Heart right ventricle (tissue), 16 donors: ENCODE results near the gene TLE3. TPM values are rescaled to one million over a fixed set of nuclear protein-coding genes. Genes with fewer than 3 reads are reported as not detected.

Source experiments
- ATAC-seq, 8 donors: fragments of 200-7000 bp; cut with Tn5 transposase; one replicate each; pipeline ENCODE4 v1.9.1; 2020; ENCODE audit warnings: mild to moderate bottlenecking in 8 of 8, moderate library complexity in 8 of 8, moderate number of reproducible peaks in 1 of 8
- DNase-seq, 2 donors: peaks; one replicate each; pipeline ENCODE4 v3.0.0-alpha.2; 2020
- H3K27ac ChIP-seq, 10 donors: fragments of 200-600 bp; sonication (generic) in 2 of 10; one replicate each; pipeline versions ENCODE4 v1.5.0 to v1.8.0; 2020 to 2022; ENCODE audit warnings: mild to moderate bottlenecking in 3 of 10
- H3K27me3 ChIP-seq, 7 donors: fragments of 200-600 bp; one replicate each; pipeline ENCODE4 v1.8.0; 2021 to 2022; ENCODE audit warnings: mild to moderate bottlenecking in 2 of 7
- H3K36me3 ChIP-seq, 9 donors: fragments of 200-600 bp; sonication (generic) in 1 of 9; one replicate each; pipeline versions ENCODE4 v1.5.0 to v1.8.0; 2020 to 2022; ENCODE audit warnings: mild to moderate bottlenecking in 2 of 9
- H3K4me1 ChIP-seq, 9 donors: fragments of 200-600 bp; sonication (generic) in 1 of 9; one replicate each; pipeline versions ENCODE4 v1.5.0 to v1.8.0; 2020 to 2022; ENCODE audit warnings: mild to moderate bottlenecking in 4 of 9
- H3K4me3 ChIP-seq, 10 donors: fragments of 200-600 bp; sonication (generic) in 2 of 10; one replicate each; pipeline versions ENCODE4 v1.5.0 to v1.8.0; 2020 to 2022; ENCODE audit warnings: mild to moderate bottlenecking in 7 of 10, moderate library complexity in 2 of 10
- H3K9me3 ChIP-seq, 11 donors: fragments of 200-600 bp in 10 of 11; sonication (generic) in 2 of 11; one replicate each; pipeline versions ENCODE4 v1.5.0 to v1.8.0; 2013 to 2022; ENCODE audit warnings: mild to moderate bottlenecking in 2 of 11, control low read depth in 1 of 11, moderate library complexity in 1 of 11
- WGBS, 2 donors: extraction: QIAGEN DNeasy Blood & Tissue Kit; methylation state at CpG; one replicate each; pipeline ENCODE4 v1.1.7; 2013; ENCODE audit warnings: inconsistent platforms in 1 of 2; 5-methylcytosine and 5-hydroxymethylcytosine counted together
- intact Hi-C, 10 donors: fragments of 100-400 bp; cut with DNase I; formaldehyde crosslinking; loops; one replicate each; pipeline versions ENCODE4 v1.11.1 to v1.14.2; 2022
- polyA plus RNA-seq, 2 donors: library from polyadenylated mRNA; stranded (reverse); fragments of 200-250 nt; gene quantifications; one replicate each; pipeline ENCODE4 v1.2.3, GENCODE V29; 2013
- total RNA-seq, 10 donors: library from RNA; stranded (reverse); fragmentation: NEBNext Ultra II Directional in 3 of 10; extraction: Animal tissue kit (Norgen Biotek cat#: 25700) in 3 of 10; gene quantifications; one replicate each; pipeline versions ENCODE4 v1.2.1 to v1.2.4, GENCODE V29; 2021 to 2023
- TF ChIP-seq, protein P1 (sequence below), 9 donors: fragments of 200-600 bp; sonication (generic) in 2 of 9; IDR thresholded peaks; one replicate each; pipeline versions ENCODE4 v1.5.0 to v1.8.0; 2021 to 2022; ENCODE audit warnings: antibody characterized with exemption in 9 of 9, mild to moderate bottlenecking in 5 of 9, moderate library complexity in 1 of 9
- donor health status: Arrhythmogenic right ventricular cardiomyopathy.
- donor health status: ischemic (EF 13 %, LVEDD 7.1; RV severe dilation, severe dysfunction).
- donor health status: healthy with polysubstance abuse.
- donor health status: DM: no; HTN: yes; CAD: no.
- donor health status: DM: no; HTN: no; CAD: no.
- donor health status: ischemic (EF 25% LVEDD 6.9; RV normal size, moderate dysfunction).
- donor health status: ischemic (EF 25% LVEDD 5.7; RV mildly dilated, moderate dysfunction).
- donor health status: healthy.
- donor health status: DM: yes; HTN: yes; CAD: no.
- donor health status: Ischemic cardiomyopathy.
- donor health status: ischemic (EF 35%, LVEDD 5.7; RV mildly dilated, moderate dysfunction).
- donor health status: nonischemic (EF 11% LVEDD 7.7; RV severe dilation, severe dysfunction).
- donor health status: DM: yes; HTN: yes; CAD: no.
- donor health status: PGD.
- donor health status: ischemic (EF 29% LVEDD 5.4; RV normal size, mild dysfunction).
- donor health status: nonischemic (EF 23%, LVEDD 6.1; RV moderate dilation, normal function).

Gene TLE3
- total and polyA plus RNA-seq, 12 donors = 7.5 to 21.7 (median 12.6) TPM

DNA sequence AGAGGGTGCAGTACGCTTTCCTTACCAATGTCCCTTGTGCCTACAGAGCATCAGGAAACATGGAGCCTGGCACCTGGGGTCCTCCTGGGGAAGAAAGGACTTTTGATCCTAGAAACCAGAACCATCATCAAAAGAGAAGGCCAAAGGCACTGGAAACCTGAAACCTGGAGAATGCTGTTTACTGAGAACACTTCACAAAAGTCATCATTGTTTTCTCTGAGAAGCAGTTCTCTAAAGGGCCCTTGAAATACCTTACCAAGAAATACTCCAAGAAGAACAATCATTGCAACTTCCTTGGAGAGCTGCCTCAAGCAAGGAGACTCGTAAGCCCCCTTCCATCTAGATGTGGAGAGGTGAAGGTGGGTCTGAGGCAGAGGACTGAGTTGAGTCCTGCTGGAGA, 66.0 kb downstream of the TLE3 start:
- 95 to 98% methylated on average over 2 of the region's 2 CpGs for WGBS, 2 donors
- no peak overlapping the region for H3K27ac ChIP-seq
- H3K4me3 ChIP-seq = no peak overlapping the region
- intact Hi-C loops = loop anchor here in 1 of 10 donors (10.0 kb wide), 1 partner anchor 1707 kb away; no protein-coding TSS in a partner anchor
- TF ChIP-seq, protein P1, sequence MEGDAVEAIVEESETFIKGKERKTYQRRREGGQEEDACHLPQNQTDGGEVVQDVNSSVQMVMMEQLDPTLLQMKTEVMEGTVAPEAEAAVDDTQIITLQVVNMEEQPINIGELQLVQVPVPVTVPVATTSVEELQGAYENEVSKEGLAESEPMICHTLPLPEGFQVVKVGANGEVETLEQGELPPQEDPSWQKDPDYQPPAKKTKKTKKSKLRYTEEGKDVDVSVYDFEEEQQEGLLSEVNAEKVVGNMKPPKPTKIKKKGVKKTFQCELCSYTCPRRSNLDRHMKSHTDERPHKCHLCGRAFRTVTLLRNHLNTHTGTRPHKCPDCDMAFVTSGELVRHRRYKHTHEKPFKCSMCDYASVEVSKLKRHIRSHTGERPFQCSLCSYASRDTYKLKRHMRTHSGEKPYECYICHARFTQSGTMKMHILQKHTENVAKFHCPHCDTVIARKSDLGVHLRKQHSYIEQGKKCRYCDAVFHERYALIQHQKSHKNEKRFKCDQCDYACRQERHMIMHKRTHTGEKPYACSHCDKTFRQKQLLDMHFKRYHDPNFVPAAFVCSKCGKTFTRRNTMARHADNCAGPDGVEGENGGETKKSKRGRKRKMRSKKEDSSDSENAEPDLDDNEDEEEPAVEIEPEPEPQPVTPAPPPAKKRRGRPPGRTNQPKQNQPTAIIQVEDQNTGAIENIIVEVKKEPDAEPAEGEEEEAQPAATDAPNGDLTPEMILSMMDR (IDR thresholded peaks at IDR 0.05) = no peak
- no peaks in the 10 kb centered on the region for H3K9me3 ChIP-seq
- peaks cover 0 to 61% (median 32%) of the 10 kb centered on the region in 7 donors for H3K27me3 ChIP-seq
- no peak for DNase-seq
- no peak for ATAC-seq
- H3K36me3 ChIP-seq = no peaks in the 10 kb centered on the region
- H3K4me1 ChIP-seq = peaks cover 0 to 10% (median 5%) of the 10 kb centered on the region in 9 donors

DNA sequence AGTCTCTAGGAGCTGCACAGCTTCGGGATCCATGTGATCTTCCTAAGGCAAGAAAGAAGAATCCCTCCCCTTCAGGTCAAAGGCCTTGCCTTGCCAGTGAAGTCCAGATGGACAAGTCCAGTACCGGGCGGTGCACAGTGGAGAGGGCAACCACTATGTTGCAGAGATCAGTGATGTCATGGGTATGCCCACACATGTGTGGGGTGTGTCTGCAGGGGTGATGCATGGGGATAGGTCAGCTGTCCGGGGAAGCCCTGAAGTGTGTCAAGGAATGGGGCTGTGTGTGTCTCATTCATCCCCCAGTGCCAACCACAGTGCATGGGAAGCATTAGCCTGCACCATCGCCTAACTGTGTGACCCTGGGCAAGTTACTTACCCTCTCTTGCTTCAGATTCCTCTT, 66.5 kb downstream of the TLE3 start:
- H3K9me3 ChIP-seq = no peaks in the 10 kb centered on the region
- DNase-seq = no peak
- TF ChIP-seq, protein P1 (IDR thresholded peaks at IDR 0.05) = no peak
- ATAC-seq = no peak
- no peak overlapping the region for H3K27ac ChIP-seq
- intact Hi-C loops = loop anchor here in 1 of 10 donors (10.0 kb wide), 1 partner anchor 1706 kb away; no protein-coding TSS in a partner anchor
- H3K36me3 ChIP-seq = no peaks in the 10 kb centered on the region
- no peak overlapping the region for H3K4me3 ChIP-seq
- 92 to 96% methylated on average over 5 of the region's 5 CpGs for WGBS, 2 donors
- peaks cover 0 to 61% (median 32%) of the 10 kb centered on the region in 7 donors for H3K27me3 ChIP-seq
- peaks cover 0 to 10% (median 5%) of the 10 kb centered on the region in 9 donors for H3K4me1 ChIP-seq

DNA sequence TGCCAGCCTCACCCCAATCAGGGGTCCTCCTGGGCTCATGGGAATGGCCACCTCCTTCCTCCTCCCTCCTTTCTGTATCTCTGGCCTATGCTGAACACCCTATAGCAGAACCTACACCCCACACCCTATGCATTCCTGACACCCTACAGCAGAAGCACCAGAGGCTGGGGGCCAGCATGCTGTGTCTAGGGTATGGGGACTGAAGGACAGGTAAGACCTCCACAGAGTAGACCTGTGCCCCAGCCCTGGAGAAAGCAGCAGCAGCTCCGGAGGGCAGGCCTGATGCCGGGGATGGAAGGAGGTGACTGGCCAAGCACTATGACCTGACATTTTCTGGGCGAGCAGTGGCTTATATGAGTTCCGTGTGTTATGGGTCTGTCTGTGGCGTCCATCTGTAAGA, 66.9 kb downstream of the TLE3 start:
- H3K9me3 ChIP-seq = no peaks in the 10 kb centered on the region
- WGBS, 2 donors = 95 to 97% methylated on average over 5 of the region's 5 CpGs
- H3K36me3 ChIP-seq = no peaks in the 10 kb centered on the region
- H3K4me1 ChIP-seq = peaks cover 0 to 10% (median 7%) of the 10 kb centered on the region in 9 donors
- TF ChIP-seq, protein P1 (IDR thresholded peaks at IDR 0.05) = no peak
- intact Hi-C loops = loop anchor here in 1 of 10 donors (10.0 kb wide), 1 partner anchor 1706 kb away; no protein-coding TSS in a partner anchor
- peaks cover 0 to 61% (median 35%) of the 10 kb centered on the region in 7 donors for H3K27me3 ChIP-seq
- no peak overlapping the region for H3K4me3 ChIP-seq
- no peak for ATAC-seq
- no peak overlapping the region for H3K27ac ChIP-seq
- DNase-seq = no peak

DNA sequence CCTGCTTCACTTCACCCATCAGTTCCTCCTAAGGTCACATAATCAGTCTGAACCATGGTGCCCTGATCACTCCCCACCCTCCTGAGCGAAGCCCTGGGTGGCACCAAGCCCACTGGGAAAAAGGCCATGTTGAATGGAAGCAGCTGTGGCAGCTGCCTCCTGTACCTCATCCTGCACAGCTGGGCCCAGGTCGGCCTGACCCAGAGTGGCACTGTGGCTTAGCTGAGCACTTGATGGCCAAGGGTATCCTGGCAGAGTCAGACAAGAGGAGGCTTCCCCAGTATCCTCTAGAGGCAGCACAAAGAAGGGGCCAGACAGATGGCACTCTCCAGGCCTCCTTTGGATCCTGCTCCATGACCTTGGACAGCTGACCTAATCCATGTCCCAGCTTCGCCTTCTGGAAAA, 68.4 kb downstream of the TLE3 start:
- 85 to 94% methylated on average over 3 of the region's 3 CpGs for WGBS, 2 donors
- no peaks in the 10 kb centered on the region for H3K36me3 ChIP-seq
- intact Hi-C loops = loop anchor here in 2 of 10 donors (10.0 kb wide), 2 partner anchors 64 to 246 kb away; no protein-coding TSS in a partner anchor
- H3K27me3 ChIP-seq = peaks cover 0 to 66% (median 44%) of the 10 kb centered on the region in 7 donors
- H3K4me3 ChIP-seq = no peak overlapping the region
- DNase-seq (no peak), ATAC-seq (no peak)
- no peak overlapping the region for H3K27ac ChIP-seq
- peaks cover 0 to 22% (median 13%) of the 10 kb centered on the region in 9 donors for H3K4me1 ChIP-seq
- no peaks in the 10 kb centered on the region for H3K9me3 ChIP-seq
- TF ChIP-seq, protein P1 (IDR thresholded peaks at IDR 0.05) = no peak
